ENCODE results near the gene CDK17.

DNA sequence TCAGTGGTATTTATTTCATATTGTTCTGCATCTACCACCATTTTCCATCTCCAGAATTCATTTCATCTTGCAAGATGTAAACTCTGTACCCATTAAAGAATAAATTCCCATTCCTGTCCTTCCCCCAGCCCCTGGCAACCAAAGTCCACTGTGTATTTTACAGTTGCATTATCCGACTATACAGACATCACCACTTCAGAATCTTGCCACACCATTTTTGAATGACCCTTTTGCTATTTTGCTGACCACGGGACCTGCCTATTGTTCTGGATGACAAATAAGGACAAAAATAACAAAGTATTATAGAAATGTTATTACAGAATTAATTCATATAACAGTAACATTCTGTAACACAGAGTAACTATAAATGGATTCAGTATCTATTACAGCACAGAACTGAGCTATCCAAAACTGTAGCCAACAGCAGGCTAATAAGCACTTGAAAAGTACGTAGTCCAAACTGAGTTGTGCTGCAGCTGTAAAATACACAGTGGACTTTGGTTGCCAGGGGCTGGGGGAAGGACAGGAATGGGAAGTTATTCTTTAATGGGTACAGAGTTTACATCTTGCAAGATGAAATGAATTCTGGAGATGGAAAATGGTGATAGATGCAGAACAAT, 61.3 kb downstream of the CDK17 start:
- TF ChIP-seq CTCF (IDR thresholded peaks at IDR 0.05) (no peak), POLR2A (IDR thresholded peaks at IDR 0.05) (no peak)

All from uterus (tissue), 2 donors.